Stimulated activated naive B cell treated with anti-CD40 and anti-IgM and Interleukin-4, amounts not matched to agents 10 μg/mL and 1 μg/mL and 100 μg/mL, for 72 hours (primary cell): ENCODE results near the gene GSG1L.
A peak's percentile ranks its signal among the peaks of the same experiment; 100 is the strongest.

ENCODE experiments used
- ATAC-seq, 2 donors: fragments of 150-1000 bp; cut with Tn5 transposase; replicated peaks; 2 replicates each; pipeline ENCODE4 v1.10.0; 2021; ENCODE audit warnings: moderate library complexity in 1 of 2
- DNase-seq: peaks from one replicate; pipeline ENCODE4 v3.0.0; 2021
- H3K27ac Mint-ChIP-seq: one replicate; pipeline ENCODE4 v1.8.0; 2022; ENCODE audit warnings: mild to moderate bottlenecking, mixed read lengths
- H3K27me3 Mint-ChIP-seq, 2 donors: one replicate each; pipeline ENCODE4 v1.8.0; 2022; ENCODE audit warnings: mixed read lengths in 2 of 2
- H3K36me3 Mint-ChIP-seq, 2 donors: one replicate each; pipeline ENCODE4 v1.8.0; 2022; ENCODE audit warnings: mixed read lengths in 2 of 2, mild to moderate bottlenecking in 1 of 2
- H3K4me1 Mint-ChIP-seq, 2 donors: one replicate each; pipeline ENCODE4 v1.8.0; 2022; ENCODE audit warnings: mixed read lengths in 2 of 2, mild to moderate bottlenecking in 1 of 2
- H3K4me3 Mint-ChIP-seq, 2 donors: one replicate each; pipeline ENCODE4 v1.8.0; 2022; ENCODE audit warnings: mild to moderate bottlenecking in 2 of 2, mixed read lengths in 2 of 2, moderate library complexity in 1 of 2
- H3K9me3 Mint-ChIP-seq, 2 donors: one replicate each; pipeline ENCODE4 v1.8.0; 2022; ENCODE audit warnings: mixed read lengths in 2 of 2, mild to moderate bottlenecking in 1 of 2

The GSG1L gene

GRCh38 chr16:28062847-28063521, 530 bp downstream of the GSG1L start:
- H3K4me1 Mint-ChIP-seq: peaks cover 5% of the 10 kb centered on the region in 2 donors
- no peaks in the 10 kb centered on the region for H3K36me3 Mint-ChIP-seq
- ATAC-seq (peak; percentile 42 to 64), DNase-seq (no peak)
- H3K27ac Mint-ChIP-seq: no peak overlapping the region
- H3K9me3 Mint-ChIP-seq: no peaks in the 10 kb centered on the region
- H3K27me3 Mint-ChIP-seq: peaks cover 63 to 70% of the 10 kb centered on the region in 2 donors
- H3K4me3 Mint-ChIP-seq: no peak overlapping the region

GRCh38 chr16:28062261-28062846, 1.2 kb downstream of the GSG1L start:
- Mint-ChIP-seq H3K4me1 (peaks cover 5% of the 10 kb centered on the region in 2 donors), H3K27me3 (peaks cover 59 to 70% of the 10 kb centered on the region in 2 donors), H3K4me3 (peak overlapping the region; percentile 50 to 77), H3K36me3 (no peaks in the 10 kb centered on the region), H3K27ac (peak overlapping the region; percentile 62), H3K9me3 (no peaks in the 10 kb centered on the region)
- no peak for DNase-seq
- ATAC-seq: no peak

- ATAC-seq: no peak
- no peaks in the 10 kb centered on the region for H3K36me3 Mint-ChIP-seq
These were observed 2.0 kb downstream of the GSG1L start for GRCh38 chr16:28061352-28062101.

GRCh38 chr16:28059841-28060575, 3.5 kb downstream of the GSG1L start:
- DNase-seq (no peak), ATAC-seq (no peak)
- Mint-ChIP-seq H3K9me3 (no peaks in the 10 kb centered on the region), H3K36me3 (no peaks in the 10 kb centered on the region), H3K4me3 (no peak overlapping the region), H3K27ac (no peak overlapping the region), H3K27me3 (peaks cover 53 to 66% of the 10 kb centered on the region in 2 donors), H3K4me1 (peaks cover 5% of the 10 kb centered on the region in 2 donors)

More at GRCh38 chr16:28061352-28062101, 2.0 kb downstream of the GSG1L start:
- Mint-ChIP-seq H3K9me3 (no peaks in the 10 kb centered on the region), H3K27me3 (peaks cover 63 to 74% of the 10 kb centered on the region in 2 donors), H3K4me3 (no peak overlapping the region), H3K4me1 (peaks cover 5% of the 10 kb centered on the region in 2 donors), H3K27ac (no peak overlapping the region)
- no peak for DNase-seq

- peaks cover 52 to 61% of the 10 kb centered on the region in 2 donors for H3K27me3 Mint-ChIP-seq
- no peaks in the 10 kb centered on the region for H3K9me3 Mint-ChIP-seq
- no peak overlapping the region for H3K4me3 Mint-ChIP-seq
- peaks cover 5% of the 10 kb centered on the region in 2 donors for H3K4me1 Mint-ChIP-seq
- no peak overlapping the region for H3K27ac Mint-ChIP-seq
- ATAC-seq: peak in 1 of 2 donors; percentile 10
- no peaks in the 10 kb centered on the region for H3K36me3 Mint-ChIP-seq
- no peak for DNase-seq
These were observed 4.5 kb downstream of the GSG1L start for GRCh38 chr16:28058839-28059589.

- no peak for DNase-seq
- no peaks in the 10 kb centered on the region for H3K36me3 Mint-ChIP-seq
- peaks cover 59 to 66% of the 10 kb centered on the region in 2 donors for H3K27me3 Mint-ChIP-seq
- no peak overlapping the region for H3K4me3 Mint-ChIP-seq
- H3K27ac Mint-ChIP-seq: no peak overlapping the region
- ATAC-seq: no peak
- H3K4me1 Mint-ChIP-seq: peaks cover 5 to 8% of the 10 kb centered on the region in 2 donors
- H3K9me3 Mint-ChIP-seq: no peaks in the 10 kb centered on the region
These were observed 5.6 kb downstream of the GSG1L start for GRCh38 chr16:28057949-28058348.

GRCh38 chr16:28053461-28053860, 10.1 kb downstream of the GSG1L start:
- Mint-ChIP-seq H3K9me3 (peaks cover 3 to 4% of the 10 kb centered on the region in 2 donors), H3K4me3 (no peak overlapping the region), H3K27me3 (peaks cover 23 to 28% of the 10 kb centered on the region in 2 donors), H3K36me3 (no peaks in the 10 kb centered on the region), H3K27ac (no peak overlapping the region), H3K4me1 (peaks cover 0 to 2% of the 10 kb centered on the region in 2 donors)
- DNase-seq (no peak), ATAC-seq (no peak)

GRCh38 chr16:28052274-28053128, 11.0 kb downstream of the GSG1L start:
- no peak overlapping the region for H3K27ac Mint-ChIP-seq
- peaks cover 3 to 4% of the 10 kb centered on the region in 2 donors for H3K9me3 Mint-ChIP-seq
- H3K4me3 Mint-ChIP-seq: no peak overlapping the region
- no peaks in the 10 kb centered on the region for H3K36me3 Mint-ChIP-seq
- no peak for DNase-seq
- peaks cover 0 to 2% of the 10 kb centered on the region in 2 donors for H3K4me1 Mint-ChIP-seq
- peaks cover 20 to 21% of the 10 kb centered on the region in 2 donors for H3K27me3 Mint-ChIP-seq
- ATAC-seq: no peak

- ATAC-seq: no peak
- no peak overlapping the region for H3K4me3 Mint-ChIP-seq
These were observed 12.0 kb downstream of the GSG1L start for GRCh38 chr16:28051486-28051885.

GRCh38 chr16:28042811-28043210, 20.7 kb downstream of the GSG1L start:
- Mint-ChIP-seq H3K4me3 (no peak overlapping the region), H3K4me1 (no peaks in the 10 kb centered on the region), H3K9me3 (peaks cover 0 to 3% of the 10 kb centered on the region in 2 donors), H3K27ac (no peak overlapping the region), H3K36me3 (peaks cover 0 to 3% of the 10 kb centered on the region in 2 donors), H3K27me3 (peaks cover 20 to 21% of the 10 kb centered on the region in 2 donors)
- no peak for ATAC-seq
- no peak for DNase-seq

More at GRCh38 chr16:28051486-28051885, 12.0 kb downstream of the GSG1L start:
- peaks cover 16 to 19% of the 10 kb centered on the region in 2 donors for H3K27me3 Mint-ChIP-seq
- peaks cover 0 to 3% of the 10 kb centered on the region in 2 donors for H3K36me3 Mint-ChIP-seq
- peaks cover 0 to 2% of the 10 kb centered on the region in 2 donors for H3K4me1 Mint-ChIP-seq
- H3K27ac Mint-ChIP-seq: no peak overlapping the region
- DNase-seq: no peak
- H3K9me3 Mint-ChIP-seq: peaks cover 4 to 6% of the 10 kb centered on the region in 2 donors

- ATAC-seq (no peak), DNase-seq (no peak)
- peaks cover 0 to 1% of the 10 kb centered on the region in 2 donors for H3K36me3 Mint-ChIP-seq
- no peak overlapping the region for H3K27ac Mint-ChIP-seq
- no peaks in the 10 kb centered on the region for H3K4me1 Mint-ChIP-seq
- H3K9me3 Mint-ChIP-seq: peaks cover 0 to under 1% of the 10 kb centered on the region in 2 donors
- H3K27me3 Mint-ChIP-seq: peaks cover 19 to 23% of the 10 kb centered on the region in 2 donors
- no peak overlapping the region for H3K4me3 Mint-ChIP-seq
These were observed 21.9 kb downstream of the GSG1L start for GRCh38 chr16:28041615-28042014.

GRCh38 chr16:28040039-28040438, 23.5 kb downstream of the GSG1L start:
- Mint-ChIP-seq H3K4me1 (no peaks in the 10 kb centered on the region), H3K27ac (no peak overlapping the region), H3K9me3 (no peaks in the 10 kb centered on the region), H3K27me3 (peaks cover 20 to 24% of the 10 kb centered on the region in 2 donors), H3K4me3 (no peak overlapping the region), H3K36me3 (no peaks in the 10 kb centered on the region)
- ATAC-seq: no peak
- DNase-seq: no peak

GRCh38 chr16:28039493-28039892, 24.0 kb downstream of the GSG1L start:
- DNase-seq (no peak), ATAC-seq (no peak)
- no peaks in the 10 kb centered on the region for H3K4me1 Mint-ChIP-seq
- no peaks in the 10 kb centered on the region for H3K36me3 Mint-ChIP-seq
- H3K27ac Mint-ChIP-seq: no peak overlapping the region
- H3K4me3 Mint-ChIP-seq: no peak overlapping the region
- no peaks in the 10 kb centered on the region for H3K9me3 Mint-ChIP-seq
- H3K27me3 Mint-ChIP-seq: peaks cover 20 to 21% of the 10 kb centered on the region in 2 donors
